Measurements from ENCODE around the gene CCDC73. TPM values are rescaled to one million over a fixed set of nuclear protein-coding genes. Genes with fewer than 3 reads are reported as not detected.
"Not testable (repeated sequence)": the region's sequence is repeated elsewhere in the genome, so short reads cannot be mapped to it uniquely, and the experiment has no call there.

Gene CCDC73
- total and polyA plus RNA-seq, 7 donors, result 0.01 TPM; not detected in 6

GRCh38 chr11:32786811-32787210 lies 7.7 kb downstream of the CCDC73 start:
- intact Hi-C loops (cut with DNase I), result no loop called here
- ATAC-seq (no peak), DNase-seq (no peak)
- no peaks in the 10 kb centered on the region for H3K9me3 ChIP-seq
- H3K27me3 ChIP-seq (ENCODE audit: insufficient read depth in 3 of 3, low read length in 2 of 3), result peaks cover 0 to 5% (median 0%) of the 10 kb centered on the region in 3 donors
- H3K27ac ChIP-seq, result no peak overlapping the region
- H3K4me3 ChIP-seq, result no peak overlapping the region
- no peaks in the 10 kb centered on the region for H3K4me1 ChIP-seq
- TF ChIP-seq, protein P1, sequence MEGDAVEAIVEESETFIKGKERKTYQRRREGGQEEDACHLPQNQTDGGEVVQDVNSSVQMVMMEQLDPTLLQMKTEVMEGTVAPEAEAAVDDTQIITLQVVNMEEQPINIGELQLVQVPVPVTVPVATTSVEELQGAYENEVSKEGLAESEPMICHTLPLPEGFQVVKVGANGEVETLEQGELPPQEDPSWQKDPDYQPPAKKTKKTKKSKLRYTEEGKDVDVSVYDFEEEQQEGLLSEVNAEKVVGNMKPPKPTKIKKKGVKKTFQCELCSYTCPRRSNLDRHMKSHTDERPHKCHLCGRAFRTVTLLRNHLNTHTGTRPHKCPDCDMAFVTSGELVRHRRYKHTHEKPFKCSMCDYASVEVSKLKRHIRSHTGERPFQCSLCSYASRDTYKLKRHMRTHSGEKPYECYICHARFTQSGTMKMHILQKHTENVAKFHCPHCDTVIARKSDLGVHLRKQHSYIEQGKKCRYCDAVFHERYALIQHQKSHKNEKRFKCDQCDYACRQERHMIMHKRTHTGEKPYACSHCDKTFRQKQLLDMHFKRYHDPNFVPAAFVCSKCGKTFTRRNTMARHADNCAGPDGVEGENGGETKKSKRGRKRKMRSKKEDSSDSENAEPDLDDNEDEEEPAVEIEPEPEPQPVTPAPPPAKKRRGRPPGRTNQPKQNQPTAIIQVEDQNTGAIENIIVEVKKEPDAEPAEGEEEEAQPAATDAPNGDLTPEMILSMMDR (IDR thresholded peaks at IDR 0.05), result no peak
- H3K36me3 ChIP-seq (ENCODE audit: insufficient read depth in 1 of 2, low read depth in 1 of 2), result no peaks in the 10 kb centered on the region

DNA sequence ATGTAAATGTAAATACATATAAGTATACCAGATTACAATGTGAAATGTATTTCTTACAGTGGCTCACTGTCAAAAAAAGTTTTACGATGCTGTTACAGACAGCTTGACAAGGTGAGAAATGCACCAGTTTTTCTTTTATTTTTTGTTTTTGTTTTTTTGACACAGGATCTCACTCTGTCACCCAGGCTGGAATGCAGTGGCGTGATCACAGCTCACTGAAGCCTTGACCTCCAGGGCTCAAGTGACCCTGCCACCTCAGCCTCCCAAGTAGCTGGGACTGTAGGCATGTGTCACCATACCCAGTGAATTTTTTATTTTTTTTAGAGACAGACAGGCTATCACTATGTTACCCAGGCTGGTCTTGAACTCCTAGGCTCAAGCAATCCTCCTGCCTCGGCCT lies 9.2 kb downstream of the CCDC73 start:
- no peak for DNase-seq
- Histone ChIP-seq H3K4me3 (no peak overlapping the region), H3K9me3 (no peaks in the 10 kb centered on the region), H3K27ac (no peak overlapping the region), H3K27me3 (ENCODE audit: insufficient read depth in 3 of 3, low read length in 2 of 3) (peaks cover 0 to 5% (median 0%) of the 10 kb centered on the region in 3 donors), H3K4me1 (no peaks in the 10 kb centered on the region), H3K36me3 (ENCODE audit: insufficient read depth in 1 of 2, low read depth in 1 of 2) (no peaks in the 10 kb centered on the region)
- intact Hi-C loops (cut with DNase I), result no loop called here
- TF ChIP-seq, protein P1 (IDR thresholded peaks at IDR 0.05), result no peak
- ATAC-seq, result no peak
- WGBS, 3 donors, result 75 to 80% (median 77%) methylated on average over 3 of the region's 3 CpGs

GRCh38 chr11:32781721-32782120 lies 12.7 kb downstream of the CCDC73 start:
- Histone ChIP-seq H3K27ac (no peak overlapping the region), H3K27me3 (ENCODE audit: insufficient read depth in 3 of 3, low read length in 2 of 3) (no peaks in the 10 kb centered on the region), H3K9me3 (no peaks in the 10 kb centered on the region), H3K4me3 (no peak overlapping the region), H3K36me3 (ENCODE audit: insufficient read depth in 1 of 2, low read depth in 1 of 2) (no peaks in the 10 kb centered on the region), H3K4me1 (no peaks in the 10 kb centered on the region)
- no peak for ATAC-seq
- WGBS, 3 donors, result 69 to 91% (median 83%) methylated on average over 5 of the region's 5 CpGs
- intact Hi-C loops (cut with DNase I), result no loop called here
- DNase-seq, result no peak
- TF ChIP-seq, protein P1 (IDR thresholded peaks at IDR 0.05), result no peak

DNA sequence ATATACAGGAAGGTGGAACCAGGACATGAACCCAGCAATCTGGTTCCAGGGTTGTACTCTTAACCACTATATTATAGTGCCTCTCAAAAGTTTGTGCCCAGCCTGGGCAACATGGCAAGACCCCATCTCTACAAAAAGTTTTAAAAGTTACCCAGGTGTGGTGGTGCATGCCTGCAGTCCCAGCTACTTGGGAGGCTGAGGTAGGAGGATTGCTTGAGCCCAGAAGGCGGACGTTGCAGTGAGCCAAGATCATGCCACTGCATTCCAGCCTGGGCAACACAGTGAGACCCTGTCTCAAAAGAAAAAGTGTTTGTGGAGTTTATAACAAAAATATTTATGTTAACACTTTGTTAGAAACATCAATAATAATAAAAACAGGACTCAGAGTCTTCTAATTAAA lies 13.6 kb downstream of the CCDC73 start:
- DNase-seq; H3K27me3 ChIP-seq (ENCODE audit: insufficient read depth in 3 of 3, low read length in 2 of 3); H3K9me3 ChIP-seq; H3K36me3 ChIP-seq (ENCODE audit: insufficient read depth in 1 of 2, low read depth in 1 of 2); intact Hi-C loops (cut with DNase I); H3K4me1 ChIP-seq; ATAC-seq; H3K4me3 ChIP-seq; H3K27ac ChIP-seq: not testable (repeated sequence)
- 81 to 89% (median 82%) methylated on average over 2 of the region's 2 CpGs for WGBS, 3 donors

DNA sequence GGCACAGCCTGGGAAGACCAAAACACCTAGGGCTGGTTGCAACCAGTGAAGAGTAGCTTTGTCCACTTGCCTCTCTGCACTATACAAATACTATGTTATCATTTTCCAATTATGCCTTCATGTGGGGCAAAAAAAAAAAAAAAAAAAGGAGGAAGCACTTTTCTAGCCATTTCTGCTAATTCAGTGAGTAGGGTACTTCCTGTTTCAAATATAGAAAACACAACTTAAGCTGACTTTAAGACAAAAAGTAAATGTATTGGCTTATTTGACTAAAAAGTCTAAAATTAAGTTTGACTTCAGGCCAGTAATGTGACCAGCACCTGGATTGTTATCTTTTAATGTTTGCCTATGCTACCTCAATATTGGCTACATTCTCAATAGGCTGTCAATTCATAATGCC lies 15.3 kb downstream of the CCDC73 start:
- no peaks in the 10 kb centered on the region for H3K9me3 ChIP-seq
- intact Hi-C loops (cut with DNase I), result no loop called here
- ATAC-seq (no peak), DNase-seq (no peak)
- H3K4me1 ChIP-seq, result no peaks in the 10 kb centered on the region
- H3K27me3 ChIP-seq (ENCODE audit: insufficient read depth in 3 of 3, low read length in 2 of 3), result no peaks in the 10 kb centered on the region
- no peaks in the 10 kb centered on the region for H3K36me3 ChIP-seq (ENCODE audit: insufficient read depth in 1 of 2, low read depth in 1 of 2)
- no peak overlapping the region for H3K27ac ChIP-seq
- H3K4me3 ChIP-seq, result no peak overlapping the region
- TF ChIP-seq, protein P1 (IDR thresholded peaks at IDR 0.05), result no peak

Data from psoas muscle (tissue), 8 donors.